AG09319 (cell line): Measurements from ENCODE around the gene COL10A1.
A peak's percentile ranks its signal among the peaks of the same experiment; 100 is the strongest.

ENCODE experiments used
- DNase-seq: peaks from one replicate; pipeline ENCODE4 v3.0.0-alpha.2; 2010; ENCODE audit warnings: low read depth; ENCODE audit errors: extremely low read depth
- TF ChIP-seq, protein P1 (sequence below): IDR thresholded peaks from 2 replicates; pipeline ENCODE4 v1.5.1; 2011; ENCODE audit warnings: low read depth, mild to moderate bottlenecking, inconsistent platforms, low read length, moderate library complexity

The COL10A1 gene

GRCh38 chr6:116083052-116083451, 42.9 kb downstream of the COL10A1 start:
- no peak for DNase-seq
- TF ChIP-seq, protein P1, sequence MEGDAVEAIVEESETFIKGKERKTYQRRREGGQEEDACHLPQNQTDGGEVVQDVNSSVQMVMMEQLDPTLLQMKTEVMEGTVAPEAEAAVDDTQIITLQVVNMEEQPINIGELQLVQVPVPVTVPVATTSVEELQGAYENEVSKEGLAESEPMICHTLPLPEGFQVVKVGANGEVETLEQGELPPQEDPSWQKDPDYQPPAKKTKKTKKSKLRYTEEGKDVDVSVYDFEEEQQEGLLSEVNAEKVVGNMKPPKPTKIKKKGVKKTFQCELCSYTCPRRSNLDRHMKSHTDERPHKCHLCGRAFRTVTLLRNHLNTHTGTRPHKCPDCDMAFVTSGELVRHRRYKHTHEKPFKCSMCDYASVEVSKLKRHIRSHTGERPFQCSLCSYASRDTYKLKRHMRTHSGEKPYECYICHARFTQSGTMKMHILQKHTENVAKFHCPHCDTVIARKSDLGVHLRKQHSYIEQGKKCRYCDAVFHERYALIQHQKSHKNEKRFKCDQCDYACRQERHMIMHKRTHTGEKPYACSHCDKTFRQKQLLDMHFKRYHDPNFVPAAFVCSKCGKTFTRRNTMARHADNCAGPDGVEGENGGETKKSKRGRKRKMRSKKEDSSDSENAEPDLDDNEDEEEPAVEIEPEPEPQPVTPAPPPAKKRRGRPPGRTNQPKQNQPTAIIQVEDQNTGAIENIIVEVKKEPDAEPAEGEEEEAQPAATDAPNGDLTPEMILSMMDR = no peak

DNA sequence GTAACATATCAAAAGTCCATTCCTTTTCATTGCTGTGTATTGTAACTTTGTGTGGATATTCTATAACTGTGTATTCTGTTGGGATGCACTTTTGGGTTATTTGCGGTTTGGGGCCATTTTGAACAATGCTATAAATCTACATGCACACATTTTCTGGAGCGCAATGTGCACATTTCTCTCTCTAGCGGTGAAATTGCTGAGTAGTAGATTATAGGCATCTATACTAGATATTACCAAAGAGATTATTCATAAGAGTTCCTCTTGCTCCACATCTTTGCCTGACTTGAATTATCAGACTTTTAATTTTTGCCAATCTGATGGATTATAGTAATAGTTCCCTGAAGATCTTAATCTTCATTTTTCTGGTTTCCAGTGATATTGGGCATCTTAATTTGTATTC, 47.0 kb downstream of the COL10A1 start:
- TF ChIP-seq, protein P1 = no peak
- DNase-seq = no peak

DNA sequence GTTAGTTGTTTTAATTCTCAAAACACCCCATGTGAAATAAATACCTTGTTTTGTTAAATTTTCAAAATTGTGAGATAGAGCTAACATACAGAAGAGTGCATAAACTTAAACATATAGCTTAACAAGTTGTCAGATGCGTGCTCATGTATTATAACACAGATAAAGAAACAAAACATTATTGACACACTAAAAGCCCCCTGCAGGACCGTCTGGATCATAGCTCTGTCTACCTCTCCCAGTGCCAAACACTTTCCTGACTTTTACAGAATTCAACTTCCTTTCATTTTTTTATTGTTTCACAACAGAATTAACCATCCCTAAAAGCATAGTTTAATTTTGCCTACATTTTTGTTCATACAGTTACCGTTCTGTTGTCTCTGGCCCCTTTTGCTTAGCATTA, 47.4 kb downstream of the COL10A1 start:
- TF ChIP-seq, protein P1 = no peak
- no peak for DNase-seq

- TF ChIP-seq, protein P1 = no peak
- no peak for DNase-seq
Measured at GRCh38 chr6:116074732-116075390, 51.1 kb downstream of the COL10A1 start.

- TF ChIP-seq, protein P1 = no peak
- DNase-seq = peak; percentile 4
Measured at GRCh38 chr6:116073765-116074440, 52.0 kb downstream of the COL10A1 start.

GRCh38 chr6:116072368-116072767, 53.6 kb downstream of the COL10A1 start:
- TF ChIP-seq, protein P1 = no peak
- no peak for DNase-seq

DNA sequence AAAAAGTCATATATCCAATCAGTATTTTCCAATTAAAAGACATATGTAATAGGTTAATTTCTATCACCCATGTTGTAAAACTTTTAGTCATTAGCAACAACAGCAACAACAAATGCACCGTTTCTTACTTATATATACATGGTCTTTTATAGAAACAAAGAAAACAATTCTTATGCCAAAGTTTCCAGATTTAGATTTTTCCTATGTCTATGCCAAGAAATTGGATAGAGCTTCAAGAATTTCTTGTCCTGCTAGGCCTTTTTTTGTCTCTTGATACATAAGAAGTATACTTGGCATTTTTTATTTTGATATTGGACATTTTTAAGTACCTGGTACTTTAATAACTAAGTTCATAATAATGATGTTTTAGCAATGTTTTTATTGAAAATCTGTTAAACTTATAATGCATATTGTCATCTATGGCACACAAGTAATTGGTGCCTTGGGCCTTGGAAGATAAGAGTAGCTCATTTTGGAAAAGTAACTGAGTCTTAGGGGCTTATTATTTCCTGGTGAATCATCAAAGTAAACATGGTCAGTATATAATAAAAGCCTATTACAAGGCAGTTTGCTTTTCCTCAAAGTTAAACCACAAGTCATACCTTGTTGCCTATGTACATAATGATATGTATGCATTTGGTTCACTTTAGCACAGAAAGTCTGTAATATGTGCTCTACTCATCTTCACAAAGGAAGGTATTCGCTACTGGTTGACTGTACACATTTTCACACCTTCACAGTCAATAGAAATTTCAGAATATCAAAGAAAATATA, 55.1 kb downstream of the COL10A1 start:
- TF ChIP-seq, protein P1 = no peak
- no peak for DNase-seq
